ENCODE data around the gene GM2A. TPM values are rescaled to one million over a fixed set of nuclear protein-coding genes. Genes with fewer than 3 reads are reported as not detected.

Gene GM2A
- total and polyA plus RNA-seq, 7 donors = 3.0 to 12.1 (median 6.9) TPM

- peaks cover 3 to 44% of the 10 kb centered on the region in 2 donors for H3K36me3 ChIP-seq (ENCODE audit: insufficient read depth in 1 of 2, low read depth in 1 of 2)
- intact Hi-C loops (cut with DNase I) = no loop called here
Measured at GRCh38 chr5:151267491-151268260, 14.7 kb downstream of the GM2A start.

GRCh38 chr5:151270599-151270998 lies 17.6 kb downstream of the GM2A start:
- intact Hi-C loops (cut with DNase I) = no loop called here
- no peak for DNase-seq
- Histone ChIP-seq H3K4me3 (no peak overlapping the region), H3K4me1 (no peaks in the 10 kb centered on the region), H3K36me3 (ENCODE audit: insufficient read depth in 1 of 2, low read depth in 1 of 2) (peaks cover 3 to 38% of the 10 kb centered on the region in 2 donors), H3K27ac (no peak overlapping the region), H3K27me3 (ENCODE audit: insufficient read depth in 3 of 3, low read length in 2 of 3) (no peaks in the 10 kb centered on the region), H3K9me3 (no peaks in the 10 kb centered on the region)
- no peak for ATAC-seq
- WGBS, 3 donors = 74 to 81% (median 76%) methylated on average over 1 of the region's 1 CpG
- TF ChIP-seq CTCF (IDR thresholded peaks at IDR 0.05) = no peak

More at GRCh38 chr5:151267491-151268260, 14.7 kb downstream of the GM2A start:
- H3K9me3 ChIP-seq = no peaks in the 10 kb centered on the region
- 87 to 89% (median 87%) methylated on average over 11 of the region's 11 CpGs for WGBS, 3 donors
- H3K27ac ChIP-seq = no peak overlapping the region
- H3K4me1 ChIP-seq = peaks cover 1% of the 10 kb centered on the region
- H3K4me3 ChIP-seq = no peak overlapping the region
- no peak for DNase-seq
- TF ChIP-seq CTCF (IDR thresholded peaks at IDR 0.05) = no peak
- H3K27me3 ChIP-seq (ENCODE audit: insufficient read depth in 3 of 3, low read length in 2 of 3) = no peaks in the 10 kb centered on the region
- ATAC-seq = no peak

GRCh38 chr5:151271336-151271735 lies 18.4 kb downstream of the GM2A start:
- Histone ChIP-seq H3K36me3 (ENCODE audit: insufficient read depth in 1 of 2, low read depth in 1 of 2) (peaks cover 3 to 34% of the 10 kb centered on the region in 2 donors), H3K4me1 (no peaks in the 10 kb centered on the region), H3K9me3 (no peaks in the 10 kb centered on the region), H3K27ac (no peak overlapping the region), H3K4me3 (no peak overlapping the region), H3K27me3 (ENCODE audit: insufficient read depth in 3 of 3, low read length in 2 of 3) (no peaks in the 10 kb centered on the region)
- DNase-seq (no peak), ATAC-seq (no peak)
- no peak for TF ChIP-seq CTCF (IDR thresholded peaks at IDR 0.05)
- intact Hi-C loops (cut with DNase I) = no loop called here

- intact Hi-C loops (cut with DNase I) = no loop called here
- TF ChIP-seq CTCF (IDR thresholded peaks at IDR 0.05) = no peak
- no peak overlapping the region for H3K27ac ChIP-seq
Measured at GRCh38 chr5:151274666-151275065, 21.7 kb downstream of the GM2A start.

GRCh38 chr5:151275803-151276202 lies 22.8 kb downstream of the GM2A start:
- no peak for TF ChIP-seq CTCF (IDR thresholded peaks at IDR 0.05)
- ATAC-seq = no peak
- Histone ChIP-seq H3K9me3 (no peaks in the 10 kb centered on the region), H3K27ac (no peak overlapping the region), H3K4me3 (no peak overlapping the region), H3K36me3 (ENCODE audit: insufficient read depth in 1 of 2, low read depth in 1 of 2) (no peaks in the 10 kb centered on the region), H3K27me3 (ENCODE audit: insufficient read depth in 3 of 3, low read length in 2 of 3) (no peaks in the 10 kb centered on the region), H3K4me1 (no peaks in the 10 kb centered on the region)
- intact Hi-C loops (cut with DNase I) = no loop called here
- 89 to 100% (median 96%) methylated on average over 2 of the region's 2 CpGs for WGBS, 3 donors
- DNase-seq = no peak

More at GRCh38 chr5:151274666-151275065, 21.7 kb downstream of the GM2A start:
- H3K36me3 ChIP-seq (ENCODE audit: insufficient read depth in 1 of 2, low read depth in 1 of 2) = peaks cover 0 to 5% of the 10 kb centered on the region in 2 donors
- no peaks in the 10 kb centered on the region for H3K27me3 ChIP-seq (ENCODE audit: insufficient read depth in 3 of 3, low read length in 2 of 3)
- H3K9me3 ChIP-seq = no peaks in the 10 kb centered on the region
- ATAC-seq (no peak), DNase-seq (no peak)
- no peak overlapping the region for H3K4me3 ChIP-seq
- H3K4me1 ChIP-seq = no peaks in the 10 kb centered on the region
